Stimulated activated effector memory CD8-positive, alpha-beta T cell treated with anti-CD3 and anti-CD28 coated beads, Interleukin-12 subunit alpha, Interleukin-12 subunit beta, amount 100 ng/mL, for 72 hours (primary cell): ENCODE results near the gene E2F4.
A peak's percentile ranks its signal among the peaks of the same experiment; 100 is the strongest.

Experiments used
- ATAC-seq: fragments of 150-1000 bp; cut with Tn5 transposase; 2 replicates; pipeline ENCODE4 v1.10.0; 2021
- DNase-seq, 2 donors: peaks; one replicate each; pipeline ENCODE4 v3.0.0; 2021 to 2022; ENCODE audit warnings: low spot score in 2 of 2
- H3K27ac Mint-ChIP-seq: one replicate; pipeline ENCODE4 v1.8.0; 2022; ENCODE audit warnings: mild to moderate bottlenecking, mixed read lengths
- H3K36me3 Mint-ChIP-seq: one replicate; pipeline ENCODE4 v1.8.0; 2022; ENCODE audit warnings: mild to moderate bottlenecking, mixed read lengths
- H3K4me1 Mint-ChIP-seq: one replicate; pipeline ENCODE4 v1.8.0; 2022; ENCODE audit warnings: mixed read lengths
- H3K4me3 Mint-ChIP-seq: one replicate; pipeline ENCODE4 v1.8.0; 2022; ENCODE audit warnings: mild to moderate bottlenecking, mixed read lengths
- H3K9me3 Mint-ChIP-seq: one replicate; pipeline ENCODE4 v1.8.0; 2022; ENCODE audit warnings: mixed read lengths

E2F4 gene

DNA sequence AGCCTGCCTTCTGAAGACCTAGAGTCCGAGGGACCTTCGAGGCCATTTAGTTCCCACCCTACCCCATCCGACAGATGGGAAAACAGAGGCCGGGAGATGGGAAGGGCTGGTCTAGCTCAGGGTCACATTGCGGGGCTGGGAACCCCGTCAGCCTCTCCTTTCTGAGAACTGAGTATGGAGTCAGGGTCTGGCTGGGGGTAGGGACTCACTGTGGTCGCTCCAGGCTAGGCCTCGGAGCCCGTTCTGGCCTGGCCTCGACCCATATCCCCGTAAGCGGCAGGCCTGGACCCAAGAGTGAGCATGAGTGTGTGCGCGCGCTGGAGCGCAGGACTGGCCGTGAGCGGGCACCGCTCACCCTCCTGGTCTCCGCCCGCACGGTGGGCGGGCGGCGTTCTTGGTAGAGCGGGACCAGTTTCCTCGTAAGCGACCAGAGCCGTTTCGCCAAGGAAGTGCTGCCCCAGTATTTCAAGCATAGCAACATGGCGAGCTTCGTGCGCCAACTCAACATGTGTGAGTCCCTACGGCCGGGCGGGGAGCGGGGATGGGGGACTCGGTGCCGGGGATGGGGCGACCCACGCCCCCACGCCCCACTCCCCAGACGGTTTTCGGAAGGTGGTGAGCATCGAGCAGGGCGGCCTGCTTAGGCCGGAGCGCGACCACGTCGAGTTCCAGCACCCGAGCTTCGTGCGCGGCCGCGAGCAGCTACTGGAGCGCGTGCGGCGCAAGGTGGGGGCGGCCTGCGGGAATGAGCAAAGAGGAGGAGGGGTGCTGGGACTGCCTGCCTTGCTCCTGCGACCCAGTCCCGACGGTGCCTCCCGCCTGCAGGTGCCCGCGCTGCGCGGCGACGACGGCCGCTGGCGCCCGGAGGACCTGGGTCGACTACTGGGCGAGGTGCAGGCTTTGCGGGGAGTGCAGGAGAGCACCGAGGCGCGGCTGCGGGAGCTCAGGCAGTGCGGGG lies 26.6 kb upstream of the E2F4 start:
- Mint-ChIP-seq H3K27ac (peak overlapping the region; percentile 74), H3K36me3 (peaks cover 64% of the 10 kb centered on the region), H3K4me1 (peaks cover 74% of the 10 kb centered on the region), H3K9me3 (no peaks in the 10 kb centered on the region), H3K4me3 (peak overlapping the region; percentile 95)
- ATAC-seq (no peak), DNase-seq (no peak)

GRCh38 chr16:67166110-67166547 lies 25.8 kb upstream of the E2F4 start:
- DNase-seq (no peak), ATAC-seq (no peak)
- Mint-ChIP-seq H3K9me3 (no peaks in the 10 kb centered on the region), H3K4me3 (peak overlapping the region; percentile 95), H3K4me1 (peaks cover 74% of the 10 kb centered on the region), H3K36me3 (peaks cover 62% of the 10 kb centered on the region), H3K27ac (peak overlapping the region; percentile 72)

GRCh38 chr16:67166598-67167168 lies 25.3 kb upstream of the E2F4 start:
- Mint-ChIP-seq H3K4me3 (peak overlapping the region; percentile 95), H3K27ac (peak overlapping the region; percentile 72), H3K36me3 (peaks cover 62% of the 10 kb centered on the region), H3K9me3 (no peaks in the 10 kb centered on the region), H3K4me1 (peaks cover 76% of the 10 kb centered on the region)
- ATAC-seq, result no peak
- DNase-seq, result no peak

GRCh38 chr16:67167588-67167987 lies 24.4 kb upstream of the E2F4 start:
- H3K36me3 Mint-ChIP-seq, result peaks cover 63% of the 10 kb centered on the region
- ATAC-seq (no peak), DNase-seq (no peak)
- peak overlapping the region; percentile 72 for H3K27ac Mint-ChIP-seq
- peak overlapping the region; percentile 95 for H3K4me3 Mint-ChIP-seq
- peaks cover 74% of the 10 kb centered on the region for H3K4me1 Mint-ChIP-seq
- H3K9me3 Mint-ChIP-seq, result no peaks in the 10 kb centered on the region

- Mint-ChIP-seq H3K27ac (no peak overlapping the region), H3K4me3 (peak overlapping the region; percentile 95)
- ATAC-seq, result no peak
Observed at GRCh38 chr16:67169011-67169451, 22.9 kb upstream of the E2F4 start.

DNA sequence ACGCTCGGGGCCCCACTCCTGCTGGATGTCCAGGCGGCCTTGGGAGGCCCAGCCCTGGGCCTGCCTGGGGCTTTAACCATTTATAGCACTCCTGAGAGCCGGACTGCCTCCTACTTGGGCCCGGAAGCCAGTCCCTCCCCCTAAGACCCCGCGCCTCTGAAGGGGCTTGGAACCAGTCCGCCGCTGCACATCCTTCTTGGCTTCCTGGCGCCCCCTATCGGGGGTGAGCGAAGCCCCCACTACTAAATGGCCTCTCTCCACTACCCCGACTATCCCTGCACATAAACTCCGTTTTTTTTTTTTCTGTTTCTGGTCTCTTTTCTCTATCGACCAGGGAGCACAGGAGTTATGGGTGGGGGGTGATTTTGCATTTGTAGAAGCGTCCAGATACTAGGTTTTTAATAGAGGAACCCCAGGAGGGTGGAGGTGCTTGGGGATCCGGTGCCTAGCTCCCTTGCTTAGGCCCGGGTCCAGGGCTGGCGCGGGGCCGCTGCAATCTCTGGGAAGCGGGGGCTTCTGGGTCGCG lies 22.2 kb upstream of the E2F4 start:
- Mint-ChIP-seq H3K9me3 (no peaks in the 10 kb centered on the region), H3K4me1 (peaks cover 80% of the 10 kb centered on the region), H3K36me3 (peaks cover 81% of the 10 kb centered on the region), H3K27ac (peak overlapping the region; percentile 67), H3K4me3 (peak overlapping the region; percentile 95)
- DNase-seq, result peak in 1 of 2 donors; percentile 72
- no peak for ATAC-seq

More at GRCh38 chr16:67169011-67169451, 22.9 kb upstream of the E2F4 start:
- Mint-ChIP-seq H3K36me3 (peaks cover 75% of the 10 kb centered on the region), H3K9me3 (no peaks in the 10 kb centered on the region), H3K4me1 (peaks cover 80% of the 10 kb centered on the region)
- no peak for DNase-seq

DNA sequence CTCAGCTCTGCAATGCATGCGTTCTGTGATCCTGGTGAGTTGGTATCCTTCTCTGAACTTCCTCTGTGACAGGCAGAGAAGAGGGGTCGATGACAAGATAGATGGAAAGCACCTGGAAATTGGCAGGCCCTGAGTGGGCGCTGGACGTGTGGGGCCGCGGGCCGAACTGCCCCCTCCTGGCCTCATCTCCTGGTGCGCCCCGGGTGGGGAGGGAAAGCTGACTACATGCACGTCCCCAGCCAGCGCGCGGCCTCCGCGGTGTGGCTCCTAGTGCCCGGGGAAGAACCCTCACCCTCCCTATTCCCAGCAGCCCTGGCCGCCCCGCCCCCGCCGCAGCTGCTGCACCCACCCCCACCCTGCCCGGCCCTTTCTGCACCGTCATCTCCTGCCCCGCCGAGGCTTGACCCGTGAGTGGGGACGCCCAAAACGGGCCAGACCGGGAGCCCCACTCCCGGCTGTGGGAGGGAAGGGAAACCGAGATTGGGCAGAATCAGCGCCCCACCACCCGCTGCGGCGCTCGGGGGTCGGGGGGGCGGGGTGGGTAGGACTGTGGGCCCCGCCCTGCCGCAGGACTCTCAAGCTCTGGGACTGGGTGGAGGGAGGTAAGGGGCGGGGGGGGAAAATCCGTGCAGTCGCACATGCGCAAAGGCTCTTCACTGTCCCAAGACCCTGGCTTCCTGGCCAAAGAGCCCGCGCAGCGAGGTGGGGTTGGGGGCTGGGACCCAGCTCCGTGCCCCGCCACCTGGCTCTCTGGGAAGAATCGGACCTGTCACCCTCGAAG lies 21.6 kb upstream of the E2F4 start, which contains the start of gene NOL3:
TSS of gene NOL3 (plus strand) at position 371 of the 781 bp plus-strand sequence.
- Mint-ChIP-seq H3K27ac (peak within 1 kb of the TSS; percentile 77), H3K4me1 (peaks cover 81% of the 10 kb centered on the region), H3K9me3 (no peaks in the 10 kb centered on the region), H3K4me3 (peak within 1 kb of the TSS; percentile 95), H3K36me3 (peaks cover 84% of the 10 kb centered on the region)
- ATAC-seq (peak; percentile 66), DNase-seq (peak; percentile 55 to 74)

- H3K9me3 Mint-ChIP-seq, result no peaks in the 10 kb centered on the region
- peak overlapping the region; percentile 77 for H3K27ac Mint-ChIP-seq
- peaks cover 88% of the 10 kb centered on the region for H3K36me3 Mint-ChIP-seq
- DNase-seq (no peak), ATAC-seq (peak; percentile 26)
- H3K4me3 Mint-ChIP-seq, result peak overlapping the region; percentile 95
- H3K4me1 Mint-ChIP-seq, result peaks cover 84% of the 10 kb centered on the region
Observed at GRCh38 chr16:67170949-67171649, 20.9 kb upstream of the E2F4 start.

DNA sequence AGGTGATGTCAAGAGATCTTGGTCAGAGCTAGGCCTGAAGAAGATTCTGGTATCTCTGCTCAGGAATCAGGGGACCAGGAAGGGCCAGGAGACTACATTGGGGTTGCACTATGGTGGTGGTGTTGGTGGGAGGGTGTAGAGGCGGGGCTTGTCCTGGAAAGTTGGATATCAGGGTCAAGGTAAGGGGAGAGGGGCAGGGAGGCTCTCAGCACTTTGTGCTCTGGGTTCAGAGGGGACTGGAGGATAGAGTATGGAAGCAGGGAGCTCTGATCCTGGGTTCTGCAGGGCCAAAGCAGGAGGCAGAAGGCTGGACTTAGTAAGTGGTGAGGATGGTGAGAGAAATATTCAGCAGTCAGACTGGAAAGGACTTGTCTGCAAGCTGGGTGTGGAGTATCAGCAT lies 18.6 kb upstream of the E2F4 start:
- peaks cover 88% of the 10 kb centered on the region for H3K4me1 Mint-ChIP-seq
- no peaks in the 10 kb centered on the region for H3K9me3 Mint-ChIP-seq
- DNase-seq (no peak), ATAC-seq (no peak)
- H3K4me3 Mint-ChIP-seq, result peak overlapping the region; percentile 95
- peaks cover 87% of the 10 kb centered on the region for H3K36me3 Mint-ChIP-seq
- peak overlapping the region; percentile 93 for H3K27ac Mint-ChIP-seq

GRCh38 chr16:67173808-67174705 lies 17.9 kb upstream of the E2F4 start:
- Mint-ChIP-seq H3K4me1 (peaks cover 88% of the 10 kb centered on the region), H3K27ac (peak overlapping the region; percentile 93), H3K36me3 (peaks cover 87% of the 10 kb centered on the region)

GRCh38 chr16:67174706-67175231 lies 17.2 kb upstream of the E2F4 start:
- Mint-ChIP-seq H3K36me3 (peaks cover 85% of the 10 kb centered on the region), H3K4me3 (peak overlapping the region; percentile 95), H3K4me1 (peaks cover 87% of the 10 kb centered on the region), H3K27ac (peak overlapping the region; percentile 93), H3K9me3 (no peaks in the 10 kb centered on the region)
- peak in 1 of 2 donors; percentile 39 for DNase-seq
- ATAC-seq, result no peak

More at GRCh38 chr16:67173808-67174705, 17.9 kb upstream of the E2F4 start:
- DNase-seq (peak; percentile 58 to 80), ATAC-seq (peak; percentile 68)
- Mint-ChIP-seq H3K4me3 (peak overlapping the region; percentile 95), H3K9me3 (no peaks in the 10 kb centered on the region)

GRCh38 chr16:67176662-67177061 lies 15.3 kb upstream of the E2F4 start:
- peaks cover 71% of the 10 kb centered on the region for H3K4me1 Mint-ChIP-seq
- no peak for ATAC-seq
- H3K27ac Mint-ChIP-seq, result no peak overlapping the region
- H3K4me3 Mint-ChIP-seq, result peak overlapping the region; percentile 95
- no peak for DNase-seq
- H3K36me3 Mint-ChIP-seq, result peaks cover 73% of the 10 kb centered on the region
- H3K9me3 Mint-ChIP-seq, result no peaks in the 10 kb centered on the region
